Muscle of back (tissue), 11 donors: ENCODE measurements around the gene CD93. TPM values are rescaled to one million over a fixed set of nuclear protein-coding genes. Genes with fewer than 3 reads are reported as not detected.
A peak's percentile ranks its signal among the peaks of the same experiment; 100 is the strongest.

ENCODE experiments used
- DNase-seq, 3 donors: peaks; one replicate each; pipeline versions ENCODE4 v3.0.0 to v3.0.0-alpha.2; 2013
- polyA plus RNA-seq, 10 donors: library from polyadenylated mRNA; unstranded; fragments of 120-200 nt; gene quantifications; one replicate each; pipeline ENCODE4 v1.2.1, GENCODE V29; 2013; ENCODE audit not compliant: insufficient read length in 10 of 10

The CD93 gene
- polyA plus RNA-seq, 10 donors: 48.0 to 81.1 (median 63.6) TPM

DNA sequence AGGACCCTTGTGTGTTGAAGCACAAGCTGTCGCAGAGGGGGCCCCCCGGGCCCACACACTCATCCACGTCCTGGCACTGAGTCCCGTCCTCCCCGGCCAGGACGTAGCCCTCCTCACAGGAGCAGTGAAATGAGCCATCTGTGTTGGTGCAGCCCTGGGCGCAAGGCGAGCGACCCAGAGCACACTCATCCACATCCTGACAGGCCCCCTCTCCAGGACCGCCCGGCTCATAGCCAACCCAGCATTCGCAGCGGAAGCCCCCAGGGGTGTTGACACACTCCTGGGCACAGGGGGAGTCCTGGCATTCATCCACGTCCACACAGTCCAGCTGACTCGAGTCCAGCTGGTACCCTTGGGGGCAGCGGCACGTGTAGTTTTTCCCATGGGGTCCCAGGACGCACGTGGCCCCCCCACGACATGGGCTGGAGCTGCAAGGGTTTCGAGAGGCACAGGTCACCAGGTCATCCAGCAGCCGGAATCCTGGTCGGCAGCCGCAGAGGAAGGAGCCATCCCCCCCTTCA lies 1.2 kb downstream of the CD93 start:
- no peak for DNase-seq

DNA sequence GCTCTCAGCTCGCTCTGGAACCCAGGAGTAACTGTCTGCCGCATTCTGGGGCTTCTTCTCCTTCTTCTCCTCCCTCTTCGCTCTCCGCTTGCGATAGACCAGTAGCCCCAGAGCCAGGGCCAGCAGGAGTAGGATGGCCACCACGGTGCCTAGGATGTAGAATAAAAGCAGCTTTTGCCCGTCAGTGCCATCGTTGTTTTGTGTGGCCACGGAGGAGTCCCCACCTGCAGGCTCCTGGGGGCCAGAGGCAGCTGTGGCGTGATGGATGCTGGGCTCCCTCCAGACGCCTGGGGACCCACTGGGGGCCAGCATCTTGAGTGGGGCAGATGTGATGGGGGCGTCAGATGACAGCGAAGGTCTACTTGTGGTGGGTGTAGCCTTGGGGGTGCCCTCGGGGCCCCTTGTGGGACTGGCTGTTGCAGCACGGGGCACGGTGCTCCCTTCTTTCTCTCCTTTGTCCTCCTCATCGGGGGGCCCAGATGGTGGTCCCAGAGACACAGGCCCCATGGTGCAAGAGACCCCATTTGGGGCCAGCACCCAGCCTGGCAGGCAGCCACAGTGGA lies 1.8 kb downstream of the CD93 start:
- no peak for DNase-seq

DNA sequence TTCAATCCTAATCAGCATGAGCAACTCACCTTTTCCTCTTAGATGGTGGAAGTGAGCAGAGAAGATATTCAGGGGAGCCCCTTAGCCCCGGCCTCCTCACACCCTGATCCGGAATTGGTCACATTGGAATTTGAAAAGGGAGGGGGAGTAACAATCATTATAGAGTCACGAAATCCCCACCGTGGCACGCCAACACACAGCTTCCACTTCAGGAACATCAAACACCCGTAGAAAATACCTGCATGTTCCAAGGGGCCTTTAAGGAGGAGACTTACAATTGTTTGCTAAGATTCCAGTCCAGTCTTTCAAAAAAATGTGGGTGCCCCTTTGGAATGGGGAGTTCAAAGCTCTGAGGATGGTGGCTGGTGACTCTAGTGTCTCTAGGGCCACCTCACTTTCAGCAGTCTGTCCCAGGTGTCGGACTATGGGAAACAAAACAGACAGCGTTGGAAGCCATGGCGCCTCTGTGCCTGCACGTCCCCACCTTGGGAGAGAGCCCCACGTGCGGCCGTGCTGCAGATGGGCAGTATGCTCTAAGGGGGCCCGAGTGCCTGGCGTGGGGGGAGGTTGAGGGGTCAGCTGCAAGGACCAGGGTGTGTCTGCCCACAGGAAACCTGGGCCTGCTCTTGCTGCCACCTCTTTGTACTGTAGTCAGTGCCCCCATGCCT lies 2.4 kb downstream of the CD93 start:
- DNase-seq: no peak

DNA sequence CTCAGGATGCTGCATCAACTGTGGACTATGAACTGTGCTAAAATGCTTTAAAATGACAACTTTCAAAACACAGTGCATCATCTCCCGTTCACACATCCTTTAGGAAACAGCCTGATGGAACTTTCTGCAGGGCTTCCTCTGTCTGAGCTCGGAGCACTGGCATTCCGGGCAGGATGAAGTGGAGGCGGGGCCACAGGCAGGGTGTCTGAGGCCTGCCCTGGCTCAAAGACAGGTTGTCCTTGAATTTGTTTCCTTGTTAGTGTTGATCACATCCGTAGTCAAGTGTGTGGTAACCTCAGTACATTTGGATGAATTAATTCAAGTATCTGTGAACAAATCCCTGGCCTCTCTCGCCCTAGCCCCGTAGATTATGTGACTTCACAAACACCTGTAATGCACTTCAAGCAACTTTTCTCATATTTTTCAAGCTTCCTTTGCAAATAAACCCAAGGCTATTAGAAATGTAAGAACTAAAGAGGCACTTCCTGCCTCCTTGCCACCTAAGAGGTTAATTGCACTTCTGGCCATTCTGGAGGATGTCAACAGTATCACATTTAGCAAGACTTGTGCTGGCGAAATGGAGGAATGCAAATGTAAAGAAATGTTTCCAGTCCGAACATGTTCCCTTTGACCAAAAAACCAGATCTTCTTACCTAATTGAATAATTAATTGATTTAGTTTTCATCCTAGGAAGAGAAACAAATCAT lies 3.1 kb downstream of the CD93 start:
- DNase-seq: no peak

DNA sequence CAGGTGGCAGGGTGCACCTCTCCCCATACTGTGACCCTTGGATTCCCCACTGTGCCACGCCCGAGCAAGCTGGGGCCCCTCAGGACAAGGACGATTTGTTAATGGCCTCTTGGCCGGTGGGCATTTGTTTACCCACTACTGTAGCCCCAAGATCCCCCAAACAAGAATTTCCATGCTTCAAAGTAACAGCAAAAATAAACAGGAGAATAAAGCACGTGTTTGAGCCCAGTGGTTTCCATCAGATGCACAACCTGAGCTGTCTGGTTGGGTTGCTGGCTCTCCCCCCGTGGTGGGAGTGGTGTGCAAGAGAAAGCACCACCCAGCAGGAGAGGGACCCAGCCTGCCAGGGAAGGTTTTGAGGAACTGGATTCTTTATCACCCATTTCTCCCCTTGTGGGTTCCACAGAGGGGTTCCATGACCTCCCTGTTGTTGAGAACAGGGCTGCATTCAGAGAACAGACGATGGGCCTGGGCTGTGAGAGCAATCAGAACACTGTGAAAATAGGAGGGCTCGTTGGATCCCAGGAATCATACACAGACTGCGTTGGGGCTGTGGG lies 4.8 kb downstream of the CD93 start:
- no peak for DNase-seq

DNA sequence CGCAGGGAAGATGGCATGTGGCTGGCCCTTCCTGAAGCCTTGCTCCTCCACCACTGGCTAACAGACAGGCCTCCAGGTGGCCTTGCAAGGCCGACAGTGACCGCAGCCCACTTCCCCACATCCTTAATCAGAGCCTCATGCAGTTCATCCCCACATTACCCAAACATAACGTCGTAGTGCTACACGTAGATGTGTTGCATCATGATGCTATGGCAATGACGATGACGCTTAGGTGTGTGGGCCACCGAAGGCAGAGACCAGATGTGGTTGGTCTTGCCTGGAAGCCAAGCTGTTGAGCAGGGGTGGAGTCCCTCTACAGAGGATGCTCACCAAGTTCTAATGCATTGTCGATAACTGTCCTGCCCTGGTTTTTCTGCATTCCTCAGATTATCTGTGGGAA lies 5.6 kb downstream of the CD93 start:
- no peak for DNase-seq

DNA sequence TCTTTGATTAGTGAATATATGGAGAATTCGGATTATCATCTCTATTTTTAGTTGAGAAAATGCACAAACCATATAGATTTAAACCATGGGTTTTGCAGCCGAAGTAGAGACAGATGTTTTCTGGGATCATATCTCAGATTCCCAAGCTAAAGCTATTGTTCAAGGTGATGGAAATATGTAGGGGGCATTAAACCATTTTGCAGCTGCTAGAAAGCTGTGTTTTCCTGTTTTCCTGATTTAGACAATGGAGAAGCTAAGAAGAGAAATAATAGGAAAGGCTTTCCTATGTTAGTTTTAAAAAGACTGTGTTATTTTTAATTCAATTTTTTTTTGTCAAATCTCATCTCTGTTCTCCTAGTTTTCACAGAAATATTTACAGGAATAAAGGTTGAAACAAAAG lies 6.2 kb downstream of the CD93 start:
- DNase-seq: no peak

DNA sequence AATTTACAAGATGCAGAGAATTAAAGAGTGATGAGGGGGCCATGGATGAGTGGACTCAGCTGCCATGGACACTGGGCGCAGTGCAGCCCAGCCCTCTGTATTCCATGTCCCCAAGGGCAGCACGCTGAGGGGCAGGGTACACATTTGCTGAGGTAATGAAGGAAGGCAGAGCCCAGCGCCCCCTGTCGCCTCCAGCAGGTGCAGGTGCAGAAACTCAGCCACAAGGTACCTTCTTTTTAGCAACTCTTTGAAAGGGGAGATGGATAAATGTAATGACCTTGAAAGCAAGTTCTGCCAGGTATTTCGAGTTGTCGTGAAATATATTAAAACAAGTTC lies 7.1 kb downstream of the CD93 start:
- no peak for DNase-seq

DNA sequence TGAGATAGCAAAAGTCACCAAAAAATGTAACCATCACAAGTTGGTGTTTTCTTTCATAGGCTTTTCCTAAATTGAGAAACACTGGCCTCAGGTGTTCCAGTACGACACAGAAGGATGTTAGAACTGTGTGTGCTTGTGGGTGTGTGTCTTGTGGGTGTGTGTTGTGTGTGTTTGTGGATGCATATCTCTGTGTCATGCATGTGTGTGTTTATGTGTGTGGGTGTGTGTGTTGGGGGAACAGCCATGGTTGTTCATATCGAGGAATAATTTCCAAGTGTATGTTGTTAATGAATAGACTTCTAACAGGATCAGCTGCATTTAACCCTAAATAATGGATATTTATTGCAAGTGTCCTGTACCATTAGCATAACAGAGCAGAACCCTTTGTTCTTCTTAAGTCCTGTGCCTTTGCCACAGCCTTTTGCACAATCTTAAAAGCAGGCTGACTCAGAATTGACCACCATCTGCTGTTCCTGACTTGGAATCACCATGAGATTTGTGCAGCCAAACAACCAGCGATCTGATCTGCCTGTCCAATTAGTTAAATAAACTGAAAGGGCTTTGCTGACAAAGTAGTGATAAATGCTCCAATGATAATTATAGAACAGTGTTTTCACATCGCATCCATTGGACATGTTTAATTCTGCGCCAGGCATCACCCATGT lies 7.6 kb downstream of the CD93 start:
- DNase-seq: no peak

DNA sequence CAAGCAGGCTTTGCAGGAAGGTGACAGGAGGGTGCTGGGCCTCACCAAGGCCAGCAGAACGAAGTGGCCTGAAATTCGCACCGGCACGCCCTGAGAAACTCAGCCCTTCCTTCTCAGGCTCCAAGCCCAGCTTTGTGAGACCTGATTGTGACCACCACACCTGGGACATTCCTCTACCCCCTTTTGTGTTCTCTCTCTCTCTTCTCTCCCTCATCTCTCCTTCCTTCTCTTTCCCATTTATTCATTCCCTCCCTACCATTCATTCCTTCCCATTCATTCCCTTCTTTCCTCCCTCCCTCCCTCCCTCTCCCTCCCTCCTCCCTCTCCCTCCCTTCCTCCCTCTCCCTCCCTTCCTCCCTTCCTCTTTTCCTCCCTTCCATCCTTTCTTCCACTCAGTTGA lies 8.8 kb downstream of the CD93 start:
- DNase-seq: no peak

DNA sequence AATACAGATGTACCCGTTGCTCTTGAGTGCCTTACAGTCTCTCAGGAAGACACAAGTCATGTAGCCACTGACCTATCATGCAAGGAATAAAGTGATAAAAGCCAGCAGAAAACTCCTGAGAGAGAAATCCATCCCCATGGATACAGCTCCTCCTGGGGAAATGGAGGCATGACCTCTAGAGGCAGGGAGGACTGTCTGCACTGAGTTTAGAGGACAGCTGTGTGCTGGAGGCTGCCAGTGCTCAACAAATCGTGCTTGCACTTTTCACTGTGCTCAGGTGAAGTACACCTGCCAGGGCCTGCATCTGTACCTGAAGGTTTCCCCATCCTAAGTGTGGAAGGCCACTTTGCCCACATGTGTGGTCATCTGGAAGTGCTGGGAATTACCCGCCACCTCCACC lies 12.1 kb downstream of the CD93 start:
- DNase-seq: no peak

DNA sequence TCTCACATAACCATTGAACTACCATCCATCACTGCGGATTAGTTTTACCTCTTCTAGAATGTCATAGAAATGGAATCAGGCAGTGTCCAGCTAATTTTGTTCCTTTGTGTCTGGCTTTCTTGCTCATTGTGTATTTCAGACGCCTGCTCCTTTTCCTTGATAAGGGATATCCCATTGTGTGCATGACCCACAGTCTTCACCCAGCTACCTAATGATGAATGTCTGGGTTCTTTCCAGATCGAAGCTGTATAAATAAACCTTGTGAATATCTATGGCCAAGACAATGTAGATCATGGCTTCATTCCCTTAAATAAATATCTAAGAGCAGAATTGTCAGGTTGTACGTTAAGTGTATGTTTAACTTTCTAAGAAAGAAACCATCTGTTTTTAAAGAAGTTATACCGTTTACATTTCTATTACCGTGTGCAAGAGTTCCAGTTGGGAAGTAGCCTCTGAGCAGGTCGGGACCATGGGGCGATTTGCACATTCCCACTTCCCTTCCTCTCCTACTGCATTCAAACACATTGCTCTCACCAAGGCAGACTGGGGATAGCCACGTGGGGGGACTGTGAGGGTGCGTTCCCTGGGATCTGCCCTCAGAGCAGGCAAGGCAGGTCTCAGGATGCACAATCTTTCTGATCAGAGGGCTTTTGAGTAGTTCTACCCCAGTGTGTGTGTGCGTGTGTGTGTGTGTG lies 13.1 kb downstream of the CD93 start:
- no peak for DNase-seq

DNA sequence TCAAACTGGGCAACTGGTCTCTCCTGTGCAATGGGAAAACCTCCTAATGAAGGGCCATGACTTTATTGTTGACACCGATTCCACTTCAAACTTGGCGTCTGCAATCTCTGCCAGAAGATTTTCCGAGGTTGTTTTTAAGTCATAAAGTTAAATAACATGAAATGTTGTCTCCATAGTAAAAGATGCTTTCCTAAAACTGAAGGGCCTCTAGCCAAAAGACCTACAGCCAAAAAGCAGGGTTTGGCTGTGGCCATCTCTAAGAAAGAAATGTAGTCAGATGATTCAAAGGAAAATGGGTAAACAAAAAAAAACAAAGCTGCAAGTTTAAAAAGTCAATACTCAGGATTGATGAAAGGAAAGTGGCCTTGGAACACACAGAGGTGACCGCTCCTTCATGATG lies 14.1 kb downstream of the CD93 start:
- peak; percentile 27 to 78 (median 59) for DNase-seq

DNA sequence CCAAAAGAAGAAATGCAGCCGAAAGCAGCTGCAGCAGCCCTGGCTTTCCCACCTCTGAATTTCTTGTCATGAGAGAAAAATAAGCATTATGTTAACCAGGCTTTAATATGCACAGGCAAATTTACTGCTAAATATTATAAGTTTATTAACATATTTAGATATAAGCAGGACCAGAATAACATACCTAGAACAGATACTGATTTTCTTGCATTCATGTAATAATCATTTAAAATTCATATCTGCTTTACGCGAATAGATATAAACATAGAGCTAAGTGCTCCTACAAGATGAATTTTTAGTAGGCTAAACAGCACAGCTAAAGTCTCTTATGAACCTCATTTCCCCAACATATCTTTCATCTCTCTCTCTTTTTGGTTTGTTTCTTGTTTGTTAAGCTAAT lies 14.7 kb downstream of the CD93 start:
- no peak for DNase-seq

DNA sequence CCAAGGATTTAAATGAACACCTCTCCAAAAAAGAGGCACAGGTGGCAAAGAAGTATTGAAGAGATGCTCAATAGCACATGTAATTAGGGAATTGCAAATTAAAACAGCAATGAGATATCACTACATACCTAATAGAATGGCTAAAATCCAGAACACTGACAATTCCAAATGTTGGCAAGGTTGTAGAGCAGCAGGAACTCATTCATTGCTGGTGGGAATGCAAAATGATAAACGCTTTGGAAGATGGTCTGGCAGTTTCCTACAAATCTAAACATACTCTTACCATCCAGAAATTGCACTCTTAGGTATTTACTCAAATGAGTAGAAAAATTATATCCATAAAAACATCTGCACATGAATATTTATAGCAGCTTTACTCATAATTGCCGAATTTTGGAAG lies 17.0 kb downstream of the CD93 start:
- no peak for DNase-seq

DNA sequence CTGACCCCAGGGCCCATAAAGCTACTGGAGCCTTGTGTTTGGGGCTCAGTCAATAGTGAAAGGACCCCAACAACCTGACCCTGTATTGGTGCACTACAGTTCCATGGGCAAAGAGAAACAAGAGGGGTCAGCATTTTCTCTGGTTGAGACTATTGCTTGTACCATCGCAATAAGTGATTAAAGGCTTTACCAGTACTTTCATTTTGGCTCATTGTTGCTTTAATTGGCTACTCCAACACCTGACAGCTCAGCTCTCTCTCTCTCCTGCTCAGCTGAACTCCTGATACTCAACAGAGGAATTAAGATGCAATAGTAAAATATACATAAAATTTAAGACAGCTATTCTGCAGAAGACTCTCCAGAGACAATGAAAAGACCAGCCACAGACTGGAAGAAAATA lies 17.8 kb downstream of the CD93 start:
- DNase-seq: no peak

DNA sequence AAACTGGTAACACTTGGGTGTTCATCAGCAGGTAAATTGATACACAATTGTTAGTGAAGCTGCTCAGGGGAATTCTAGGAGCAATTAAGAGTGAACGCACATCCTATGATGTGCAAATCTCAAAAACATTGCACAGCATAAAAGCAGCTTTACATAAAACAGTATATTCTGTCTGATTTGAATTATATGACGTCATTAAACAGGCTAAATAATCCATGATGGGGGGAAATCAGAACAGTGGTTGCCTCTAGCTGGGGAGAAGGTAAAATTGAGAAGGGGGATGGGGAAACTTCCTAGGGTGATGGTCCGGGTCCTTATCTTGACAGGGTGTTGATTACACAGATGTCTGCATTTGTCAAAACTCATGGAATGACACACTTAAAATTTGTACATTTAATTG lies 19.4 kb downstream of the CD93 start:
- DNase-seq: no peak

DNA sequence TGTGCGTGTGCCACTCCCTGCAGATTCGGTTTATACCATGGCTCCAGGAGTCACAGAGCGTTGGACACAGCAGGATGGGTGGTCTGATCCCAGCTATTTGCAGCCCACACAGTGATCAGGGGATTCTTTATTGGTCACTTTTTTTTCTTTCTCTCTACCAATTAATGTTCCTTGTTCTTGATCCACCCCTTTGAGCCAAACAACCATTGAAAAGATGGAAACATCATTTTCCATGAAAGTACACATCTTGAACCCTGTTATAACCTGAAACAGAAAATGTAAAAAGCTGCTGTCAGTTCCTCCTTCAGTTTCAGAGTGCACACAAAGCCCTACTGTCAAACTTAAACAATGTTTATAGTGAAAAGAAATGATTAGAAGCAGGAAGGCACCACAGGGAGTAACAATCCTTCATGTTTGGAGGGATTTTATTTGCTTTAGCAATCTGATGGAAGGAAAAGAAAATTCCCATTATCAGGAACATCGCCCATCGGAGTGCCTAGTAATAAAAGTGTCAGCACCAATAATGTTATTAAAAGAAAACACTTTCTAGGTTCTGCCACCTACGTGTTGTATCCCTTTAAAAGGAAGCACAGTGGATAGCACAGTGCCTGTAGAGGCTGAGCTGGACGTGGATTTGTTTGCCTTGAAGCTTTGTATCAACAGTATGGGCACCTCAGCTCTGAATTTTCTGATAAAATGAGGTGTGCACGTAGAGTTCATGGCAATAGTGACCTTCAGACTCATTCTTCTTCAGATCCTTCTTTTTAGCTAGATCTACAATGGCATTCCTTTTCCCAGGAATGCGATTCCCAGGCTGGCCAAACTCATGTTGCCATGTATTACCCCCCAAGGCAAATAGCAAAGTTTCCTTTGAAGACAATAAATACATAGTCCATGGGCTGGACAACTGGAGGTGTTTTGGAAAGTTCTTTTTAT lies 20.6 kb downstream of the CD93 start:
- DNase-seq: no peak

DNA sequence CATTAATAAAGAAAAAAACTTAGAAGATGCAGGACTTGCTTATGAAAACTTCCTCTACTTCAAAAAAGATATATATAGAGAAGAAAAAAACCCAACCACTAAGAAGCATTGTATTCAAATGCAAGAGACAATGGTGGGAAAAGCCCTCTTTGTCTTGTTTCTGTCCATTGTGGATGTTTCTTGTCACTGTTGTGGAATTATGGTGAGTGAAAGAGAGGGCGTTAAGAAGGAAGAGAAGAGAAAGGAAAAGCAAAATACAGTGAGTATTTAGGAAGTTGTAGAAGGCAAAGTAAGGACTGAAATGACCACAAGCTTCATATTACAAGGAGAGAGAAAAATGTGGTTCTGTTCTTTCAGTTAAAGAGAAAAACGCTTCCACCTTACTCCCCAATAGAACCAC lies 22.5 kb downstream of the CD93 start:
- DNase-seq: no peak

DNA sequence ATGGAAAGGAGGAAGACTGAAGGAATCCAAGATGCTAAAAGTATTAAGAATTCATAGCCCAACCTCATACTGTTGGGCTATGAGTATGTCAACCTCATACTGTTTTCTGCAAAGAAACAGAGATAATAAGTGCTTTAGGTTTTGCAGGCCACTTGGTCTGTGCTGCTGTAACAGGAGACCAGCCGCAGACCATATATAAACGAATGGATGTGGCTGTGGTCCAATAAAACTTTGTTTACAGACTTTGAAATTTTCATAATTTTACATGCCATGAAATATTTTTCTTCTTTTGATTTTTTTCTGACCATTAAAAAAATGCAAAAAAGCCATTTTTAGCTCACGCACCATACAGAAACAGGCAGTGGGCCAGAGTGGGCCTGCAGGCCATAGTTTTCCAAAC lies 23.0 kb downstream of the CD93 start:
- no peak for DNase-seq

DNA sequence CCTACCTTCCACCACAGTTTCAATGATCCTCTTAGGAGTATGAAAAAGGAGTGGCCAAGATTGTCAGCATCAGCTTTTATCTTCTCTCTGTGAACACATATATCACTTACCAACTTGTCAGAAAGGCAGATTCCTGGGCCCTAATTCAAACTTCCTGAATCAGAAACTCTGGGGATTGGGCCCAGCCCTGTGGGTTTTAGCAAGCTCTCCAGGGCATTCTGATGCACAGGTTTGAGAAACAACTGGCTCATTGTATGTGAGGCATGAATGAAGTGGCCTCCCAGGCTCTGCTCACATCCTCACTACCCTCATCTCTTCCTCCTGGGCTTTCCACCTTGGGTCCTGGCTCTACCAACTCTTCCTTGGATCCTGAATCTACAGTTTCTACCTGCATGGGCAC lies 23.5 kb downstream of the CD93 start:
- DNase-seq: no peak
